WTC11 (cell line): ENCODE measurements around the gene CCDC170. TPM values are rescaled to one million over a fixed set of nuclear protein-coding genes. Genes with fewer than 3 reads are reported as not detected.

Experiments
- ATAC-seq: fragments of 200-7000 bp; cut with Tn5 transposase; 2 replicates; pipeline ENCODE4 v1.10.0; 2021; ENCODE audit warnings: mild to moderate bottlenecking, moderate library complexity
- CTCF ChIA-PET: fragments of 300-600 bp; sonication (Branson Sonifier 250); formaldehyde crosslinking; loops from one replicate; lab custom pipeline; 2021; ENCODE audit warnings: antibody characterized with exemption; lab: Charles Lee
- POLR2A ChIA-PET: fragments of 350-600 bp; sonication (Branson Sonifier 250); formaldehyde crosslinking; loops from one replicate; lab custom pipeline; 2021; ENCODE audit warnings: antibody characterized with exemption; lab: Charles Lee
- DNase-seq: peaks from one replicate; pipeline ENCODE4 v3.0.0; 2021; ENCODE audit warnings: low spot score
- H3K27ac Mint-ChIP-seq: 2 replicates; pipeline ENCODE4 v1.8.0; 2021; ENCODE audit warnings: mixed read lengths
- H3K27me3 Mint-ChIP-seq: 2 replicates; pipeline ENCODE4 v1.8.0; 2021; ENCODE audit warnings: low read depth, mild to moderate bottlenecking, moderate library complexity, mixed read lengths
- H3K36me3 Mint-ChIP-seq: 2 replicates; pipeline ENCODE4 v1.8.0; 2021; ENCODE audit warnings: mixed read lengths
- H3K4me1 Mint-ChIP-seq: 2 replicates; pipeline ENCODE4 v1.8.0; 2022; ENCODE audit warnings: mixed read lengths
- H3K4me3 Mint-ChIP-seq: 2 replicates; pipeline ENCODE4 v1.8.0; 2021; ENCODE audit warnings: mild to moderate bottlenecking, moderate library complexity, mixed read lengths
- H3K9me3 Mint-ChIP-seq: 2 replicates; pipeline ENCODE4 v1.8.0; 2021; ENCODE audit warnings: mixed read lengths
- GRHL2 ChIP-seq: fragments of 250-450 bp; sonication (Bioruptor Pico); IDR thresholded peaks from 2 replicates; pipeline ENCODE4 v1.8.0; 2022; ENCODE audit warnings: mild to moderate bottlenecking, moderate library complexity; ENCODE audit not compliant: insufficient replicate concordance, severe bottlenecking
- ZNF263 ChIP-seq: sonication (generic); formaldehyde crosslinking; IDR thresholded peaks from 2 replicates; pipeline ENCODE4 v1.8.1; 2022; ENCODE audit warnings: low read depth, mild to moderate bottlenecking, moderate library complexity, missing genetic modification reagents
- ZNF416 ChIP-seq: fragments of 250-450 bp; sonication (Bioruptor Pico); IDR thresholded peaks from 2 replicates; pipeline ENCODE4 v1.9.0; 2021; ENCODE audit warnings: mild to moderate bottlenecking, inconsistent platforms
- ZNF423 ChIP-seq: fragments of 250-450 bp; sonication (Bioruptor Pico); IDR thresholded peaks from 2 replicates; pipeline ENCODE4 v2.1.2; 2022; ENCODE audit warnings: mild to moderate bottlenecking, moderate library complexity
- total RNA-seq: library from RNA; stranded (reverse); gene quantifications from 3 replicates; pipeline ENCODE4 v1.2.3, GENCODE V29; 2021
- TF ChIP-seq, protein P1 (sequence below): fragments of 250-450 bp; sonication (Bioruptor Pico); IDR thresholded peaks from 2 replicates; pipeline ENCODE4 v1.9.0; 2021; ENCODE audit warnings: mild to moderate bottlenecking
- TF ChIP-seq, protein P2 (sequence below): fragments of 250-450 bp; sonication (Bioruptor Pico); conservative IDR thresholded peaks from 2 replicates; pipeline ENCODE4 v1.9.0; 2021; ENCODE audit warnings: mild to moderate bottlenecking
- TF ChIP-seq, protein P3 (sequence below): sonication (generic); formaldehyde crosslinking; IDR thresholded peaks from 2 replicates; pipeline ENCODE4 v1.8.1; 2022; ENCODE audit warnings: missing genetic modification reagents, borderline replicate concordance
- TF ChIP-seq, protein P4 (sequence below): fragments of 250-450 bp; sonication (Bioruptor Pico); IDR thresholded peaks from 2 replicates; pipeline ENCODE4 v1.9.0; 2021; ENCODE audit warnings: mild to moderate bottlenecking
- TF ChIP-seq, protein P5 (sequence below): sonication (generic); formaldehyde crosslinking; IDR thresholded peaks from 2 replicates; pipeline ENCODE4 v1.8.1; 2023; ENCODE audit warnings: mild to moderate bottlenecking, moderate library complexity, missing genetic modification reagents
- TF ChIP-seq, protein P6 (sequence below): sonication (generic); formaldehyde crosslinking; IDR thresholded peaks from 2 replicates; pipeline ENCODE4 v1.8.0; 2023; ENCODE audit warnings: mild to moderate bottlenecking, missing genetic modification reagents

The CCDC170 gene
- total RNA-seq, 1 experiment from 2014 or later, result 0.26 TPM

DNA sequence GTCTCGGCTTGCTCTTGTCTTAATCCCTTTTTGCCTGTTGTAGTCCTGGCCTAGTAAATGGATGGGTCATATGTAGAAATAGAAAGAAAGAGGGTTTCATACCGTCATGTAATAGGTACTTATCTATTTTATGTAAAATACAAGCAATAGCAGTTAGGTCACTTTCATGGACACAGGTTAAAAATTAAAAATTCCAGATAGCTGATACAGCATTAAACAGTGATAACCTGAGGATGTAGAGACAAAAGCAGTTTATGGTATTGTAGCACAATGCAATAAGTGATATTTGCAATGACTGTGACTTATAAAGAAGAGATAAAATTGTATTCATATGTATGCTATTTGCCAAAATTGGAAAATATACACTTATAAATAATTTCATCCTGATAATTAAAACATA is 96.9 kb downstream of the CCDC170 start (continued):
- TF ChIP-seq, protein P1, sequence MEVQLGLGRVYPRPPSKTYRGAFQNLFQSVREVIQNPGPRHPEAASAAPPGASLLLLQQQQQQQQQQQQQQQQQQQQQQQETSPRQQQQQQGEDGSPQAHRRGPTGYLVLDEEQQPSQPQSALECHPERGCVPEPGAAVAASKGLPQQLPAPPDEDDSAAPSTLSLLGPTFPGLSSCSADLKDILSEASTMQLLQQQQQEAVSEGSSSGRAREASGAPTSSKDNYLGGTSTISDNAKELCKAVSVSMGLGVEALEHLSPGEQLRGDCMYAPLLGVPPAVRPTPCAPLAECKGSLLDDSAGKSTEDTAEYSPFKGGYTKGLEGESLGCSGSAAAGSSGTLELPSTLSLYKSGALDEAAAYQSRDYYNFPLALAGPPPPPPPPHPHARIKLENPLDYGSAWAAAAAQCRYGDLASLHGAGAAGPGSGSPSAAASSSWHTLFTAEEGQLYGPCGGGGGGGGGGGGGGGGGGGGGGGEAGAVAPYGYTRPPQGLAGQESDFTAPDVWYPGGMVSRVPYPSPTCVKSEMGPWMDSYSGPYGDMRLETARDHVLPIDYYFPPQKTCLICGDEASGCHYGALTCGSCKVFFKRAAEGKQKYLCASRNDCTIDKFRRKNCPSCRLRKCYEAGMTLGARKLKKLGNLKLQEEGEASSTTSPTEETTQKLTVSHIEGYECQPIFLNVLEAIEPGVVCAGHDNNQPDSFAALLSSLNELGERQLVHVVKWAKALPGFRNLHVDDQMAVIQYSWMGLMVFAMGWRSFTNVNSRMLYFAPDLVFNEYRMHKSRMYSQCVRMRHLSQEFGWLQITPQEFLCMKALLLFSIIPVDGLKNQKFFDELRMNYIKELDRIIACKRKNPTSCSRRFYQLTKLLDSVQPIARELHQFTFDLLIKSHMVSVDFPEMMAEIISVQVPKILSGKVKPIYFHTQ (CRISPR knock-in tag), result no peak
- TF ChIP-seq GRHL2 (no peak), ZNF263 (CRISPR knock-in tag) (no peak), ZNF416 (no peak)
- TF ChIP-seq, protein P2, sequence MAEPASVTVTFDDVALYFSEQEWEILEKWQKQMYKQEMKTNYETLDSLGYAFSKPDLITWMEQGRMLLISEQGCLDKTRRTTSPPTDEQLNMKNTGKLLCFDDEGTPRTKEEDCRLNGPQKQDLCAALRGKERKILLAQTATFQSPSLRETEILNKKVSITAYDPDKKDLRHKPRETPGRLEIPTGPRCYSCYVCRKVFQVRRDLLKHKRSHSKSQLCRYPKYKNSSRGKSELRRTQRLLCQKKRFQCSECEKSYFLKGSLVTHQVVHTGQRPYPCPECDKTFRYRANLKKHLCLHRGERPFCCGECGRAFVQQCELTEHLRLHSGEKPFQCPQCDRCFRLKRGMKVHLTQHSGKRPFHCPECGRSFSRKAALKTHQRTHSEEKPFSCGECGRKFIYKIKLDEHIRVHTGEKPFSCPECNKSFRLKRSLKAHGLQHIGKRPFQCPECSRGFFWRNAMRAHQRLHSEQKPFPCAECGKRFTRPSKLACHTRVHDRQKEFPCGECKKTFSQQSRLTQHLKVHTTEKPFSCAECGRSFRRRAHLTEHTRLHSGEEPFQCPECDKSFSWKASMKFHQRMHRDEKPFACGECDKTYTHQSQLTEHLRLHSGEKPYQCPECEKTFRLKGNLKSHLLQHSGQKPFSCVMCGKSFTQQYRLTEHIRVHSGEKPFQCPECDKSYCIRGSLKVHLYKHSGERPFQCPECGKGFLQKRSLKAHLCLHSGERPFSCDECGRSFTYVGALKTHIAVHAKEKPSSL (CRISPR knock-in tag), result no peak
- TF ChIP-seq, protein P3, sequence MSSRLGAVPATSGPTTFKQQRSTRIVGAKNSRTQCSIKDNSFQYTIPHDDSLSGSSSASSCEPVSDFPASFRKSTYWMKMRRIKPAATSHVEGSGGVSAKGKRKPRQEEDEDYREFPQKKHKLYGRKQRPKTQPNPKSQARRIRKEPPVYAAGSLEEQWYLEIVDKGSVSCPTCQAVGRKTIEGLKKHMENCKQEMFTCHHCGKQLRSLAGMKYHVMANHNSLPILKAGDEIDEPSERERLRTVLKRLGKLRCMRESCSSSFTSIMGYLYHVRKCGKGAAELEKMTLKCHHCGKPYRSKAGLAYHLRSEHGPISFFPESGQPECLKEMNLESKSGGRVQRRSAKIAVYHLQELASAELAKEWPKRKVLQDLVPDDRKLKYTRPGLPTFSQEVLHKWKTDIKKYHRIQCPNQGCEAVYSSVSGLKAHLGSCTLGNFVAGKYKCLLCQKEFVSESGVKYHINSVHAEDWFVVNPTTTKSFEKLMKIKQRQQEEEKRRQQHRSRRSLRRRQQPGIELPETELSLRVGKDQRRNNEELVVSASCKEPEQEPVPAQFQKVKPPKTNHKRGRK (CRISPR knock-in tag), result no peak
- TF ChIP-seq, protein P4, sequence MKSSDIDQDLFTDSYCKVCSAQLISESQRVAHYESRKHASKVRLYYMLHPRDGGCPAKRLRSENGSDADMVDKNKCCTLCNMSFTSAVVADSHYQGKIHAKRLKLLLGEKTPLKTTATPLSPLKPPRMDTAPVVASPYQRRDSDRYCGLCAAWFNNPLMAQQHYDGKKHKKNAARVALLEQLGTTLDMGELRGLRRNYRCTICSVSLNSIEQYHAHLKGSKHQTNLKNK (CRISPR knock-in tag), result no peak
- TF ChIP-seq, protein P5, sequence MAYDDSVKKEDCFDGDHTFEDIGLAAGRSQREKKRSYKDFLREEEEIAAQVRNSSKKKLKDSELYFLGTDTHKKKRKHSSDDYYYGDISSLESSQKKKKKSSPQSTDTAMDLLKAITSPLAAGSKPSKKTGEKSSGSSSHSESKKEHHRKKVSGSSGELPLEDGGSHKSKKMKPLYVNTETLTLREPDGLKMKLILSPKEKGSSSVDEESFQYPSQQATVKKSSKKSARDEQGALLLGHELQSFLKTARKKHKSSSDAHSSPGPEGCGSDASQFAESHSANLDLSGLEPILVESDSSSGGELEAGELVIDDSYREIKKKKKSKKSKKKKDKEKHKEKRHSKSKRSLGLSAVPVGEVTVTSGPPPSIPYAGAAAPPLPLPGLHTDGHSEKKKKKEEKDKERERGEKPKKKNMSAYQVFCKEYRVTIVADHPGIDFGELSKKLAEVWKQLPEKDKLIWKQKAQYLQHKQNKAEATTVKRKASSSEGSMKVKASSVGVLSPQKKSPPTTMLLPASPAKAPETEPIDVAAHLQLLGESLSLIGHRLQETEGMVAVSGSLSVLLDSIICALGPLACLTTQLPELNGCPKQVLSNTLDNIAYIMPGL (CRISPR knock-in tag), result no peak

DNA sequence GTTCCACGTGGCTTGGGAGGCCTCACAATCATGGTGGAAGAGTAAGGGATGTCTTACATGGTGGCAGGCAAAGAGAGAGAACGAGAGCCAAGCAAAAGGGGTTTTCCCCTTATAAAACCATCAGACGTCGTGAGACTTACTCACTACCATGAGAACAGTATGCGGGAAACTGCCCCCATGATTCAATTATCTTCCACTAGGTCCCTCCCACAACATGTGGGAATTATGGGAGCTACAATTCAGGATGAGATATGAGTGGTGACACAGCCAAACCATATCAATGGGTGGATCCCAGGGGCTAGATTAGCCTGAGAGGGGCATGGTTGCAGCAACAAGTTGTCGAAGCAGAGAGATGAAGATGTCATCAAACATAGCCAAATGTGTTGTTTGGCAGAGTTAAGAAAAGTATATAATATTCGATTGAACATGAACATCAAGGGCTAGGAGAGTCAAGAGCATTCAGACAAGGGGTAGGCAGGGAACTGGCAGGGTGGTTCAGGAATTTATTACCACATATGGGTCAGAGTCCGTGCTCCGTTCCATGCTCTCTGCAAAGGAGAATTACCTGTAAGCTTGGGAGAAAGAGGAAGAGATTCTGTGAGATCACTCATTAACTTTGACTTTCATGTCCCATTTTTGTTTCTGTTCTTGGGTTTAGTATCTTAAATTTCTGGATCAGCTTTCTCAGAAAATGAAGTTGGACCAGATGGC is 98.8 kb downstream of the CCDC170 start:
- Mint-ChIP-seq H3K27ac (no peak overlapping the region), H3K27me3 (no peaks in the 10 kb centered on the region), H3K9me3 (peaks cover 16% of the 10 kb centered on the region), H3K4me3 (no peak overlapping the region), H3K4me1 (peaks cover 9% of the 10 kb centered on the region), H3K36me3 (peaks cover 14% of the 10 kb centered on the region)
- ChIA-PET POLR2A (no interaction called here), CTCF (no interaction called here)
- DNase-seq (no peak), ATAC-seq (no peak)
- TF ChIP-seq, protein P3 (CRISPR knock-in tag), result no peak
- TF ChIP-seq, protein P6, sequence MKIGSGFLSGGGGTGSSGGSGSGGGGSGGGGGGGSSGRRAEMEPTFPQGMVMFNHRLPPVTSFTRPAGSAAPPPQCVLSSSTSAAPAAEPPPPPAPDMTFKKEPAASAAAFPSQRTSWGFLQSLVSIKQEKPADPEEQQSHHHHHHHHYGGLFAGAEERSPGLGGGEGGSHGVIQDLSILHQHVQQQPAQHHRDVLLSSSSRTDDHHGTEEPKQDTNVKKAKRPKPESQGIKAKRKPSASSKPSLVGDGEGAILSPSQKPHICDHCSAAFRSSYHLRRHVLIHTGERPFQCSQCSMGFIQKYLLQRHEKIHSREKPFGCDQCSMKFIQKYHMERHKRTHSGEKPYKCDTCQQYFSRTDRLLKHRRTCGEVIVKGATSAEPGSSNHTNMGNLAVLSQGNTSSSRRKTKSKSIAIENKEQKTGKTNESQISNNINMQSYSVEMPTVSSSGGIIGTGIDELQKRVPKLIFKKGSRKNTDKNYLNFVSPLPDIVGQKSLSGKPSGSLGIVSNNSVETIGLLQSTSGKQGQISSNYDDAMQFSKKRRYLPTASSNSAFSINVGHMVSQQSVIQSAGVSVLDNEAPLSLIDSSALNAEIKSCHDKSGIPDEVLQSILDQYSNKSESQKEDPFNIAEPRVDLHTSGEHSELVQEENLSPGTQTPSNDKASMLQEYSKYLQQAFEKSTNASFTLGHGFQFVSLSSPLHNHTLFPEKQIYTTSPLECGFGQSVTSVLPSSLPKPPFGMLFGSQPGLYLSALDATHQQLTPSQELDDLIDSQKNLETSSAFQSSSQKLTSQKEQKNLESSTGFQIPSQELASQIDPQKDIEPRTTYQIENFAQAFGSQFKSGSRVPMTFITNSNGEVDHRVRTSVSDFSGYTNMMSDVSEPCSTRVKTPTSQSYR (CRISPR knock-in tag), result no peak
- TF ChIP-seq ZNF423, result no peak
